PC-3 (cell line): ENCODE results near the gene GNL2. TPM values are rescaled to one million over a fixed set of nuclear protein-coding genes. Genes with fewer than 3 reads are reported as not detected.
"Not testable (repeated sequence)": the region's sequence is repeated elsewhere in the genome, so short reads cannot be mapped to it uniquely, and the experiment has no call there.

Source experiments
- ATAC-seq: fragments of 200-7000 bp; cut with Tn5 transposase; 2 replicates; pipeline ENCODE4 v1.9.1; 2020; ENCODE audit warnings: mild to moderate bottlenecking, moderate library complexity
- BruUV-seq: library from RNA; stranded (reverse); fragments of 400-500 nt; replicated peaks from 2 replicates; lab custom pipeline; 2021; lab: Mats Ljungman, UMichigan
- CTCF ChIA-PET: fragments of 300-600 bp; sonication (Branson Sonifier 250); formaldehyde crosslinking; loops from one replicate; lab custom pipeline; 2022; ENCODE audit warnings: antibody characterized with exemption; lab: Charles Lee
- POLR2A ChIA-PET: fragments of 300-600 bp; sonication (Branson Sonifier 250); formaldehyde crosslinking; loops from one replicate; lab custom pipeline; 2022; ENCODE audit warnings: antibody characterized with exemption; ENCODE audit not compliant: unreplicated experiment; lab: Charles Lee
- DNase-seq: peaks from one replicate; pipeline ENCODE4 v3.0.0-alpha.2; 2015
- H2AFZ ChIP-seq: fragments of 300-600 bp; sonication (generic); 2 replicates; pipeline ENCODE4 v1.6.0; 2016; ENCODE audit warnings: antibody characterized with exemption, low read length
- H3F3A ChIP-seq: fragments of 300-600 bp; sonication (generic); one replicate; pipeline ENCODE4 v1.6.0; 2017; ENCODE audit warnings: antibody characterized with exemption, low read length, control low read depth, mild to moderate bottlenecking; ENCODE audit not compliant: unreplicated experiment
- H3K27ac ChIP-seq: fragments of 300-600 bp; sonication (generic); 2 replicates; pipeline ENCODE4 v1.5.1; 2016; ENCODE audit warnings: mild to moderate bottlenecking, low read length
- H3K27me3 ChIP-seq: fragments of 300-600 bp; sonication (generic); 2 replicates; pipeline ENCODE4 v1.6.1; 2016; ENCODE audit warnings: low read length, mixed read lengths
- H3K36me3 ChIP-seq: fragments of 300-600 bp; sonication (generic); 2 replicates; pipeline ENCODE4 v1.6.1; 2016; ENCODE audit warnings: low read depth, mixed run types, low read length, mixed read lengths
- H3K4me1 ChIP-seq: fragments of 300-600 bp; sonication (generic); 2 replicates; pipeline ENCODE4 v1.5.1; 2016; ENCODE audit warnings: low read length; ENCODE audit not compliant: insufficient read depth
- H3K4me2 ChIP-seq: fragments of 300-600 bp; sonication (generic); 2 replicates; pipeline ENCODE4 v1.6.0; 2016; ENCODE audit warnings: low read length
- H3K4me3 ChIP-seq: fragments of 300-600 bp; sonication (generic); 2 replicates; pipeline ENCODE4 v1.5.1; 2016; ENCODE audit warnings: mild to moderate bottlenecking, low read length, mixed read lengths
- H3K79me2 ChIP-seq: fragments of 300-600 bp; sonication (generic); 2 replicates; pipeline ENCODE4 v1.6.1; 2017; ENCODE audit warnings: low read length, mixed read lengths
- H3K9ac ChIP-seq: fragments of 300-600 bp; sonication (generic); 2 replicates; pipeline ENCODE4 v1.6.0; 2016; ENCODE audit warnings: mild to moderate bottlenecking, low read length
- H3K9me2 ChIP-seq: fragments of 300-600 bp; sonication (generic); replicated peaks from 2 replicates; pipeline ENCODE4 v1.6.1; 2016; ENCODE audit warnings: mixed run types, low read length, mixed read lengths
- H3K9me3 ChIP-seq: fragments of 300-600 bp; sonication (generic); 2 replicates; pipeline ENCODE4 v1.6.1; 2016; ENCODE audit warnings: low read length, mixed read lengths
- H4K20me1 ChIP-seq: fragments of 300-600 bp; sonication (generic); 2 replicates; pipeline ENCODE4 v1.6.1; 2016; ENCODE audit warnings: low read length, mixed read lengths
- EZH2 ChIP-seq: fragments of 300-600 bp; sonication (generic); IDR thresholded peaks from one replicate; pipeline ENCODE4 v1.6.1; 2017; ENCODE audit warnings: antibody characterized with exemption, mild to moderate bottlenecking, low read length; ENCODE audit not compliant: unreplicated experiment
- EZH2phosphoT487 ChIP-seq: fragments of 300-600 bp; sonication (generic); IDR thresholded peaks from 2 replicates; pipeline ENCODE4 v1.6.1; 2018; ENCODE audit warnings: mild to moderate bottlenecking, antibody characterized with exemption, low read length, borderline replicate concordance
- intact Hi-C: fragments of 100-400 bp; cut with micrococcal nuclease; formaldehyde crosslinking; loops from 2 replicates; pipeline ENCODE4 v1.9.0; 2023
- total RNA-seq: library from RNA; depleted of rRNA; stranded (reverse); fragments of >200 nt; gene quantifications from 2 replicates; pipeline ENCODE4 v1.2.3, GENCODE V29; 2014
- TF ChIP-seq, protein P1 (sequence below): fragments of 300-600 bp; sonication (generic); conservative IDR thresholded peaks from 2 replicates; pipeline ENCODE4 v1.5.1; 2017; ENCODE audit warnings: antibody characterized with exemption, low read depth, mild to moderate bottlenecking, low read length

GNL2 gene
- total RNA-seq, 1 experiment from 2014 or later: 93.4 TPM

DNA sequence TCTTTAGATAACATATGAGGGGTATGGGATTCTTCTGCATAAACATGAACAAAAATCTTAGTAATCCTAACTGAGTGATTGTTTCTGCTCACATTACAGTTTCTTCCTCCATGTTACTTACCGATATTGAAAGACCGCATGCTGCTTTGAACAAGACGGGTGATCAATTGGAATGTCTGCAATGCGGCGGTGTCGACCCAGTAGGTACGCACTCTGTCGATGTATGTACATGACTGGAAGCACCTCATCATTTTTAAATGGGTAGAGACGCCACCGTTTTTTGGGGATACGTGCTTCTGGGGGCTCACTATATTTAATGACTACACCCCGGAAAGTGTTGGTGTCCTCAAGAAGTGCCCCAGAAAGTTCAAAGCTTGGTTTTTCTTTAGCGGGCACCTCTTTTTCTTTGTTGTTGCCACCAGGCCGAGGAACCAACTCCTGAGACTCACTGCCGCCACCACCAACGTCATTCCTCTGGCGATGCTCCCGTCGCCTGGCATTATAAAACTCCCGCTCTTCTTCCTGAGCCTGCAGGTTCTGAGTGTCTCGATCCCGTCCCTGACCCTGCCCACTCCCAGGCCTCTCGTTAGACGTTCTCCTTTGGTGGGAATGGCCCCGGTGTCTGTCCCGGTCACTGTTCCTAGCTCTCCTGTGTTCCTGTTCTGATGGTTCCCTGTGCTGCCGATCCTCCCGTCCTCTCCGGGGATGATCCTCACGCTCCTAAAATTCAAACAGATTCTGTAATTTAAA lies 55.5 kb downstream of the GNL2 start:
- Histone ChIP-seq H3K4me1 (peaks cover 29% of the 10 kb centered on the region), H3K79me2 (peaks cover 24% of the 10 kb centered on the region), H3K27me3 (no peaks in the 10 kb centered on the region), H3K4me3 (no peak overlapping the region), H3F3A (peaks cover 7% of the 10 kb centered on the region), H3K36me3 (peaks cover 38% of the 10 kb centered on the region), H3K9me3 (no peaks in the 10 kb centered on the region), H4K20me1 (no peaks in the 10 kb centered on the region), H3K27ac (no peak overlapping the region), H2AFZ (no peak overlapping the region), H3K4me2 (no peak overlapping the region), H3K9ac (no peak overlapping the region), H3K9me2 (no peaks in the 10 kb centered on the region)
- ATAC-seq (no peak), DNase-seq (no peak)
- ChIA-PET CTCF (no interaction called here), POLR2A (no interaction called here)
- BruUV-seq: no TSS peak
- intact Hi-C loops: no loop called here
- no peak for TF ChIP-seq EZH2phosphoT487
- TF ChIP-seq EZH2: no peak
- TF ChIP-seq, protein P1, sequence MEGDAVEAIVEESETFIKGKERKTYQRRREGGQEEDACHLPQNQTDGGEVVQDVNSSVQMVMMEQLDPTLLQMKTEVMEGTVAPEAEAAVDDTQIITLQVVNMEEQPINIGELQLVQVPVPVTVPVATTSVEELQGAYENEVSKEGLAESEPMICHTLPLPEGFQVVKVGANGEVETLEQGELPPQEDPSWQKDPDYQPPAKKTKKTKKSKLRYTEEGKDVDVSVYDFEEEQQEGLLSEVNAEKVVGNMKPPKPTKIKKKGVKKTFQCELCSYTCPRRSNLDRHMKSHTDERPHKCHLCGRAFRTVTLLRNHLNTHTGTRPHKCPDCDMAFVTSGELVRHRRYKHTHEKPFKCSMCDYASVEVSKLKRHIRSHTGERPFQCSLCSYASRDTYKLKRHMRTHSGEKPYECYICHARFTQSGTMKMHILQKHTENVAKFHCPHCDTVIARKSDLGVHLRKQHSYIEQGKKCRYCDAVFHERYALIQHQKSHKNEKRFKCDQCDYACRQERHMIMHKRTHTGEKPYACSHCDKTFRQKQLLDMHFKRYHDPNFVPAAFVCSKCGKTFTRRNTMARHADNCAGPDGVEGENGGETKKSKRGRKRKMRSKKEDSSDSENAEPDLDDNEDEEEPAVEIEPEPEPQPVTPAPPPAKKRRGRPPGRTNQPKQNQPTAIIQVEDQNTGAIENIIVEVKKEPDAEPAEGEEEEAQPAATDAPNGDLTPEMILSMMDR: no peak

DNA sequence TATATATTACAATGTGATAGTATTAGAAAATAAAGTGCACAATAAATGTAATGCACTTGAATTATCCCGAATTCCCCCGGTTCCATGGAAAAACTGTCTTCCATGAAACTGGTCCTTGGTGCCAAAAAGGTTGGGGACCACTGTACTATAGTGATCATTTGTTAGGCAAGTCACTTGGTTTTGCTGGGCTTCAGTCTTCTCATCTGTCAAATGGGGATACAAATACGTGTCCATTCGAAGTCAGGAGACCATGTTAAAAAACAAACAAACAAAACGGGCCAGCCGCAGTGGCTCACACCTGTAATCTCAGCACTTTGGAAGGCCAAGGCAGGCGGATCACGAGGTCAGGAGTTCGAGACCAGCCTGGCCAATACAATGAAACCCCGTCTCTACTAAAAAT lies 56.6 kb downstream of the GNL2 start:
- intact Hi-C loops: loop anchor here (5.0 kb wide), 1 partner anchor 62 kb away; no protein-coding TSS in a partner anchor

DNA sequence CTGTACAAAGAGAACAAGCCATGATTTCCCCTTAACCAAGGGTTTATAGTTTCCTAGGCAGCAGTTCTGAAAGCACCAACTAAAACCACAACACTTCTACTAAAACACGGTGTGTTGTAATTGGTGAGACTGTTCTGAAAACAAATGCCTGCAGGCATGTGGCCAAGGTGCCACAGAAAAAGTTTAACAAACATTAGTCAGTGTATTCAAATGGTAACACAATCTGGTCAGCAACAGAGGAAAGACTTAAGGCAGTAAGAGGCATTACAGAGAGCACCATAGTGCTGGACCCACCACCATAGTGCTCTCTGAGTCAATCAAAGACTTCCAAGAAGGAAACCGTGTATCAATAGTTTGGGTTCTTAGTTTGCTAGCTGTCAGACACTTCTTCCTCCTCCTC lies 58.4 kb downstream of the GNL2 start:
- POLR2A ChIA-PET: no interaction called here
- DNase-seq: peak; percentile 94
- no TSS peak for BruUV-seq

More for the DNA sequence above, 56.6 kb downstream of the GNL2 start:
- peaks cover 34% of the 10 kb centered on the region for H3K36me3 ChIP-seq
- H3K4me1 ChIP-seq: peaks cover 36% of the 10 kb centered on the region
- DNase-seq, CTCF ChIA-PET, H3K9me3 ChIP-seq, H3K27ac ChIP-seq, H3K9me2 ChIP-seq, H3F3A ChIP-seq, H3K4me2 ChIP-seq, BruUV-seq, POLR2A ChIA-PET, H4K20me1 ChIP-seq, H3K27me3 ChIP-seq, H2AFZ ChIP-seq, ATAC-seq, H3K4me3 ChIP-seq, H3K9ac ChIP-seq: not testable (repeated sequence)
- H3K79me2 ChIP-seq: peaks cover 22% of the 10 kb centered on the region

More for the DNA sequence above, 58.4 kb downstream of the GNL2 start:
- Histone ChIP-seq H3K4me1 (peaks cover 46% of the 10 kb centered on the region), H3K4me2 (peak overlapping the region; percentile 30), H4K20me1 (no peaks in the 10 kb centered on the region), H3K27ac (peak overlapping the region; percentile 56), H3K4me3 (no peak overlapping the region), H3K27me3 (no peaks in the 10 kb centered on the region), H3F3A (peaks cover 7% of the 10 kb centered on the region), H2AFZ (no peak overlapping the region), H3K36me3 (peaks cover 34% of the 10 kb centered on the region), H3K9ac (no peak overlapping the region), H3K79me2 (peaks cover 27% of the 10 kb centered on the region), H3K9me2 (no peaks in the 10 kb centered on the region), H3K9me3 (no peaks in the 10 kb centered on the region)
- no peak for TF ChIP-seq EZH2phosphoT487
- TF ChIP-seq EZH2: no peak
- intact Hi-C loops: loop anchor here (5.0 kb wide), 1 partner anchor 60 kb away; no protein-coding TSS in a partner anchor
- CTCF ChIA-PET: interaction anchor here (0.7 kb wide), 1 partner anchor 63 kb away, joined by 3 read pairs; no protein-coding TSS in a partner anchor
- peak; percentile 80 for ATAC-seq
